ENCODE results near the gene TNFRSF13B. TPM values are rescaled to one million over a fixed set of nuclear protein-coding genes. Genes with fewer than 3 reads are reported as not detected.

The TNFRSF13B gene
- total and polyA plus RNA-seq, 2 donors (not counting 1 experiment from before 2014, with no cell fraction given): not detected

- H3K36me3 ChIP-seq (ENCODE audit: control insufficient read depth, insufficient read depth, low read length): no peaks in the 10 kb centered on the region
- no peak overlapping the region for H3K27ac ChIP-seq (ENCODE audit: insufficient read depth, low read length)
- no peak for DNase-seq (ENCODE audit: low read depth in 2 of 2)
- H2AFZ ChIP-seq (ENCODE audit: low read length): no peak overlapping the region
- H3K79me2 ChIP-seq (ENCODE audit: control insufficient read depth, insufficient read depth, low read length): no peaks in the 10 kb centered on the region
- H3K4me2 ChIP-seq (ENCODE audit: extremely low read depth, insufficient read depth, low read length): no peak overlapping the region
- no peaks in the 10 kb centered on the region for H3K9me3 ChIP-seq (ENCODE audit: control insufficient read depth, insufficient read depth, low read depth, low read length)
- H4K20me1 ChIP-seq (ENCODE audit: control insufficient read depth, extremely low read depth, insufficient read depth, low read length): no peaks in the 10 kb centered on the region
- H3K9ac ChIP-seq (ENCODE audit: insufficient read depth, low read length): no peak overlapping the region
- no peak overlapping the region for H3K4me3 ChIP-seq (replicated peaks in 1 of 4; ENCODE audit: control extremely low read depth in 1 of 4, insufficient read depth in 1 of 4, low read depth in 3 of 4, low read length in 4 of 4)
- peaks cover 3% of the 10 kb centered on the region for H3K27me3 ChIP-seq (ENCODE audit: control insufficient read depth, insufficient read depth, low read length)
- TF ChIP-seq EZH2 (IDR thresholded peaks at IDR 0.05; ENCODE audit: low read length, missing control alignments): no peak
- TF ChIP-seq, protein P1, sequence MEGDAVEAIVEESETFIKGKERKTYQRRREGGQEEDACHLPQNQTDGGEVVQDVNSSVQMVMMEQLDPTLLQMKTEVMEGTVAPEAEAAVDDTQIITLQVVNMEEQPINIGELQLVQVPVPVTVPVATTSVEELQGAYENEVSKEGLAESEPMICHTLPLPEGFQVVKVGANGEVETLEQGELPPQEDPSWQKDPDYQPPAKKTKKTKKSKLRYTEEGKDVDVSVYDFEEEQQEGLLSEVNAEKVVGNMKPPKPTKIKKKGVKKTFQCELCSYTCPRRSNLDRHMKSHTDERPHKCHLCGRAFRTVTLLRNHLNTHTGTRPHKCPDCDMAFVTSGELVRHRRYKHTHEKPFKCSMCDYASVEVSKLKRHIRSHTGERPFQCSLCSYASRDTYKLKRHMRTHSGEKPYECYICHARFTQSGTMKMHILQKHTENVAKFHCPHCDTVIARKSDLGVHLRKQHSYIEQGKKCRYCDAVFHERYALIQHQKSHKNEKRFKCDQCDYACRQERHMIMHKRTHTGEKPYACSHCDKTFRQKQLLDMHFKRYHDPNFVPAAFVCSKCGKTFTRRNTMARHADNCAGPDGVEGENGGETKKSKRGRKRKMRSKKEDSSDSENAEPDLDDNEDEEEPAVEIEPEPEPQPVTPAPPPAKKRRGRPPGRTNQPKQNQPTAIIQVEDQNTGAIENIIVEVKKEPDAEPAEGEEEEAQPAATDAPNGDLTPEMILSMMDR (conservative IDR thresholded peaks at IDR 0.05 in 1 of 2, IDR thresholded peaks at IDR 0.05 in 1 of 2; ENCODE audit: low read depth in 1 of 2, low read length in 2 of 2): no peak
- H3K4me1 ChIP-seq (ENCODE audit: control insufficient read depth, extremely low read depth, insufficient read depth, low read length): no peaks in the 10 kb centered on the region
These were observed 36.7 kb downstream of the TNFRSF13B start for GRCh38 chr17:16935241-16935663.

DNA sequence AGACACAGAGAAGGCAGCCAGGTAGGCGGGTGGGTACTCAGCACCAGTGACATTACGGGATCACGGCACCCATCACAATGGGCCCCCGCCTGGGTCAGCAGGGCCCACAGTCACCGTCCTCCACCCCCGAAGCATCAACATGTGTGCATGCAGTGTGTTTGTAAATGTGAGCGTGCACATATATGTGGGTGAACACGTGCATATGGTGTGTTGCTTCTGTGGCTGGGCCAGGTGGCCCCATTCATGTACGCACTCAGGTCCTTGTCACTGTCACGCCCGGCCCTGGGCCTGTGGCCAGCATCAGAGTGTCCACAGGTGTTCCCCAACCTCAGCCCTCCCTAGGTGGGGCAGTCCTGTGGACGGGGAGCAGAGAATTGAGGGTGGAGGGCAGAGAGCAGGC, 37.1 kb downstream of the TNFRSF13B start:
- H4K20me1 ChIP-seq (ENCODE audit: control insufficient read depth, extremely low read depth, insufficient read depth, low read length): no peaks in the 10 kb centered on the region
- no peak overlapping the region for H3K9ac ChIP-seq (ENCODE audit: insufficient read depth, low read length)
- no peak overlapping the region for H3K4me2 ChIP-seq (ENCODE audit: extremely low read depth, insufficient read depth, low read length)
- H3K27me3 ChIP-seq (ENCODE audit: control insufficient read depth, insufficient read depth, low read length): peaks cover 3% of the 10 kb centered on the region
- no peak overlapping the region for H2AFZ ChIP-seq (ENCODE audit: low read length)
- no peaks in the 10 kb centered on the region for H3K4me1 ChIP-seq (ENCODE audit: control insufficient read depth, extremely low read depth, insufficient read depth, low read length)
- no peaks in the 10 kb centered on the region for H3K79me2 ChIP-seq (ENCODE audit: control insufficient read depth, insufficient read depth, low read length)
- no peak for DNase-seq (ENCODE audit: low read depth in 2 of 2)
- no peak overlapping the region for H3K4me3 ChIP-seq (replicated peaks in 1 of 4; ENCODE audit: control extremely low read depth in 1 of 4, insufficient read depth in 1 of 4, low read depth in 3 of 4, low read length in 4 of 4)
- no peak overlapping the region for H3K27ac ChIP-seq (ENCODE audit: insufficient read depth, low read length)
- no peaks in the 10 kb centered on the region for H3K36me3 ChIP-seq (ENCODE audit: control insufficient read depth, insufficient read depth, low read length)
- TF ChIP-seq, protein P1 (conservative IDR thresholded peaks at IDR 0.05 in 1 of 2, IDR thresholded peaks at IDR 0.05 in 1 of 2; ENCODE audit: low read depth in 1 of 2, low read length in 2 of 2): no peak
- TF ChIP-seq EZH2 (IDR thresholded peaks at IDR 0.05; ENCODE audit: low read length, missing control alignments): no peak
- H3K9me3 ChIP-seq (ENCODE audit: control insufficient read depth, insufficient read depth, low read depth, low read length): no peaks in the 10 kb centered on the region

DNA sequence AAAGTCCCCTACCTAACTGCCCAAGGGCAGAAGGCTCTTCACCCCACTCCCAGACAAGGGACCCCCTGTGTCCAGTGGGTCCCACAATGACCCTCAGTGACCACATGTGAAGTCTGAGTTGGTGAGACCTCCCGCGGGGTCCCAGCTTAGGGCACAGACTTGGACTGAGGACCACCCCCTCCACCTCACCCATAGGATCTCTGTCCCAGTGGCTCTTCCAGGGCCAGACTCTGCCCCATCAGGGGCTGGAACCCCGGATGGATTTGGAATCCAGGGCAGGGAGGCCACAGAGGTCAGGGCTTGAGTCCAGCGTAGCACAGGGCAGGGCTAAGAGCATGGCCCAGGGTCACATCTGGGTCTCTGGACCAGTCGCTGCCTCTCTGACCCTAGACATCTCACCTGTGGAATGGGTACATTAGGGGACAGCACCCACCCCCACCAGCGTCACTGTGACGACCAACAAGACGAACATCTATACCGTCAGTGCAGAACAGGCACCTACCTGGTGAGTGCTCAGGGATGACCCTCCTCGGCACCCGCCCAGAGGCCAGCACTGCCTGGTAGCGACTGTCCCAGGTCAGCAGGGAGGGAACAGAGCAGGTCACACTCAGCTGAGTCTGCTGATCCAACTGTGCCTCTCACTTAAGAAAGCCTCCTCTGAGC, 37.7 kb downstream of the TNFRSF13B start:
- H3K79me2 ChIP-seq (ENCODE audit: control insufficient read depth, insufficient read depth, low read length): no peaks in the 10 kb centered on the region
- no peak overlapping the region for H3K4me3 ChIP-seq (replicated peaks in 1 of 4; ENCODE audit: control extremely low read depth in 1 of 4, insufficient read depth in 1 of 4, low read depth in 3 of 4, low read length in 4 of 4)
- no peaks in the 10 kb centered on the region for H3K4me1 ChIP-seq (ENCODE audit: control insufficient read depth, extremely low read depth, insufficient read depth, low read length)
- no peak overlapping the region for H3K27ac ChIP-seq (ENCODE audit: insufficient read depth, low read length)
- no peak overlapping the region for H3K9ac ChIP-seq (ENCODE audit: insufficient read depth, low read length)
- no peaks in the 10 kb centered on the region for H4K20me1 ChIP-seq (ENCODE audit: control insufficient read depth, extremely low read depth, insufficient read depth, low read length)
- peaks cover 3% of the 10 kb centered on the region for H3K27me3 ChIP-seq (ENCODE audit: control insufficient read depth, insufficient read depth, low read length)
- H3K36me3 ChIP-seq (ENCODE audit: control insufficient read depth, insufficient read depth, low read length): no peaks in the 10 kb centered on the region
- DNase-seq (ENCODE audit: low read depth in 2 of 2): no peak
- no peak overlapping the region for H3K4me2 ChIP-seq (ENCODE audit: extremely low read depth, insufficient read depth, low read length)
- H2AFZ ChIP-seq (ENCODE audit: low read length): no peak overlapping the region
- H3K9me3 ChIP-seq (ENCODE audit: control insufficient read depth, insufficient read depth, low read depth, low read length): no peaks in the 10 kb centered on the region
- TF ChIP-seq, protein P1 (conservative IDR thresholded peaks at IDR 0.05 in 1 of 2, IDR thresholded peaks at IDR 0.05 in 1 of 2; ENCODE audit: low read depth in 1 of 2, low read length in 2 of 2): no peak
- no peak for TF ChIP-seq EZH2 (IDR thresholded peaks at IDR 0.05; ENCODE audit: low read length, missing control alignments)
